Mammary epithelial cell (primary cell): Measurements from ENCODE around the gene AOX1.
A peak's percentile ranks its signal among the peaks of the same experiment; 100 is the strongest.

Source experiments
- CTCF ChIP-seq, 2 donors: IDR thresholded peaks in 1 of 2; conservative IDR thresholded peaks in 1 of 2; 2 replicates each; pipeline ENCODE4 v1.5.1; 2011 to 2012; ENCODE audit warnings: inconsistent platforms in 2 of 2, low read length in 2 of 2, mild to moderate bottlenecking in 2 of 2, control low read depth in 1 of 2, low read depth in 1 of 2; ENCODE audit not compliant: insufficient read depth in 1 of 2; ENCODE audit errors: extremely low read depth in 1 of 2
- EZH2 ChIP-seq: IDR thresholded peaks from 2 replicates; pipeline ENCODE4 v1.6.1; 2012; ENCODE audit warnings: low read length, inconsistent platforms, borderline replicate concordance

DNA sequence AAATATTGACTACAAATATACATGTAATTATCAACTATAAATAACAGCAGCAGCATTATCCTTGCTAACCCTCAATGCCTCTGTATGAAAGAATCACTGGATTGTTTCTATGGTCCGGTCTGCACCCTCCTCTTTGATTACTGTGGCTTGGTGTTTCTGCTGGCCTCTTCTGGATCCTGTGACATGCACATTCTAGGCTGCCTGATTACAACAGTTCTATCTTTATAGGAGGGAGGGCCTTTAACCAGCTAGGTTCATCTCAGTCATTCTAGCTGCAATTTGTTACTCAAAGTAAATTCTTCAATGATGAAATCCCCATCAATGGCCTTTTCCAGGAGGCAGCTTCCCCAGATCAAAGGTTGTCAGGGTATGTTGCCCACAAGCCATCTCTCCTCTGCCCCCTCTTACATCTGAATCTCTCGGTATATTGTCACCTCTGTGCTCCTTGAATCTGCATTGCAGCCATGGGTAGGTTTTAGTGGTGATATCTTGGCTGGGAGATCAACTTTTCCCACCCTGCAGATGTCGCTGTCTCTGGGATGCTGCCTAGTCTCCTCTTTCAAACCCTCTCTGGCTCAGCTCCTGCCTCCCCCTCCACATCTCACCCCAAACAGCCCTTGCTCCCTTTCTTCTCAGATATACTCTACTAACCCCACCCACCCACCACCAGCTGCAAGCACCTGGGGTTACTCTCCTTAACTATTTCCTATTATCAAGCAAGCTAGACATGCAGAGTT is 119.7 kb downstream of the AOX1 start:
- TF ChIP-seq CTCF (conservative IDR thresholded peaks at IDR 0.05 in 1 of 2, IDR thresholded peaks at IDR 0.05 in 1 of 2; ENCODE audit: extremely low read depth in 1 of 2, insufficient read depth in 1 of 2, low read depth in 1 of 2, low read length in 2 of 2), result peak; percentile 20 to 41
- no peak for TF ChIP-seq EZH2
